CD4-positive, alpha-beta T cell treated with Interleukin-15 for 4 hours (primary cell): Measurements from ENCODE around the gene DISC1.
A peak's percentile ranks its signal among the peaks of the same experiment; 100 is the strongest.
"Not testable (repeated sequence)": the region's sequence is repeated elsewhere in the genome, so short reads cannot be mapped to it uniquely, and the experiment has no call there.

Experiments used
- DNase-seq: peaks from one replicate; pipeline ENCODE4 v3.0.0-alpha.2; 2020; ENCODE audit warnings: low spot score

Gene DISC1

GRCh38 chr1:231893400-231894102 is 267.0 kb downstream of the DISC1 start:
- no peak for DNase-seq

DNA sequence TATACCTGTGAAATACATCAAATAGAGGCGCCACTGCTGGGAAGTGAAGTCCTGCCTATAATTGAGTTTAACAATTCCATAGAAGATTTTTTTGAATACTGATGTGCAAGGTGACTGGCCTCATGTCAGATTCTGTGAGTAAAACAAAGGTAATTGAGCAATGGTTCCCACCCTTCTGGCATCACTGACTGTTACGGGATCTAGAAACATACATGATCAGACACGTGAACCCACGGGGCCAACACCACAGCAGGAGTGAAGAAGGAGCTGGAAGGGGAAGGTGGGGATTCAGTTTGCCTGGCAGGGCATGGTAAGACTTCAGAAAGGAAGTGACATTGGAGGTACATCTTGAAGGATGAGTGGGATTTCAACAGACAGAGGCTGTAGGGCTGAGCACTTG is 270.2 kb downstream of the DISC1 start:
- no peak for DNase-seq

DNA sequence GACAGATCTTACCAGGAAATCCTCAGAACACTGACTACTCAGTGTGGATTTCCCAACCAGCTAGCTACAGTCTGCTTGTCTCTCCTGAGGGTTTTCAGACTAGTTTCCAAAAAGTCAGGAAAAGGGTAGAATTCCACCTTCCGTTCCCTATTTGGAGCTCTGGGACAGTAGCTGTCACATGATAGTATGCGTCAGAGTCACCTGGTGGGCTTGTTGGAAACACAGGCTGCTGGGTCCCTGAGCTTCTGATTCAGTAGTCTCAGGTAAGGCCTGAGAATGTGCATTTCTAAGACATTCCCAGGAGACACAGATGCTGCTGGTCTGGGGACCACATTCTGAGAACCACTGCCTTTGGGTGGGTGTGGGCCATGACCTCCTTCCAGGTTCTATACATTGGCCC is 272.5 kb downstream of the DISC1 start:
- DNase-seq = no peak

DNA sequence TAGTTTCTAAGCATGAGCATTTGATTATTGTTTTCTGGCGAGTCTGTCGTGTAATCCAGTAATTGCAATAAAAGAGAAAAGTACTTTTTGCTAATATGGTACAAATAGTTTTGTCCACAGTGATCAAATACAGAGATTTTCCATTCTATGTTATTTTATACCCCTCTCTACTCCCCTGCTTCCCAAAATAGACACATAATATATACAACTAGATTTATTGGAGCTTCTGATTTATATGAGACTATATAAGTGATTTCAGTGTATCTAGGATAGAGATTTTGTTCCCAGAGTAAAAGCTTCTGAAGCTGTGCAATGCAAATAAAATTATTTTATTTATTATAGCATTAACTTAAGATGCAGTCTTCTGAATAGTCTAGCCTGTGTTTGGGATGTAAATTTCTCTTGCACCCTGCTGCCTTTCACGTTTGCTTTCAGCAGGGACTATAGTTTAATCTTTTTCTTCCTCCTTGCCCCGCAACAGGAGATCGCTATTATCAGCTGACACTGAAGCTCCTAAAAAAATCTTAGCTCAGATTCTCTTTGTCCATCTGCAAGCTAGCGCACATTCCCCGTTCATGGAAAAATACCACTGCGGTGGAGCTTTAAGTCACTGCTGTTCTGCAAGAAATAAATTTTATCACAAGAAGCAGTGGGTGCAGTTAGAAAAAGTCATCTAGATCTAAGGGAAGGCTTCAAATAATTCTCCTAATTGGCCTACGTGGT is 273.3 kb downstream of the DISC1 start:
- DNase-seq = no peak

GRCh38 chr1:231903586-231904081 is 277.0 kb downstream of the DISC1 start:
- DNase-seq = no peak

DNA sequence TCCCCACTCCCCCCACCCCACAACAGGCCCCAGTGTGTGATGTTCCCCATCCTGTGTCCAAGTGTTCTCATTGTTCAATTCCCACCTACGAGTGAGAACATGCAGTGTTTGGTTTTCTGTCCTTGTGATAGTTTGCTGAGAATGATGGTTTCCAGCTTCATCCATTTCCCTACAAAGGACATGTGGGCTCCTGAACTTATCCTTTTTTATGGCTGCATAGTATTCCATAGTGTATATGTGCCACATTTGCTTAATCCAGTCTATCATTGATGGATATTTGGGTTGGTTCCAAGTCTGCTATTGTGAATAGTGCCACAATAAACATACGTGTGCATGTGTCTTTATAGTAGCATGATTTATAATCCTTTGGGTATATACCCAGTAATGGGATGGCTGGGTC is 280.7 kb downstream of the DISC1 start:
- DNase-seq = not testable (repeated sequence)

DNA sequence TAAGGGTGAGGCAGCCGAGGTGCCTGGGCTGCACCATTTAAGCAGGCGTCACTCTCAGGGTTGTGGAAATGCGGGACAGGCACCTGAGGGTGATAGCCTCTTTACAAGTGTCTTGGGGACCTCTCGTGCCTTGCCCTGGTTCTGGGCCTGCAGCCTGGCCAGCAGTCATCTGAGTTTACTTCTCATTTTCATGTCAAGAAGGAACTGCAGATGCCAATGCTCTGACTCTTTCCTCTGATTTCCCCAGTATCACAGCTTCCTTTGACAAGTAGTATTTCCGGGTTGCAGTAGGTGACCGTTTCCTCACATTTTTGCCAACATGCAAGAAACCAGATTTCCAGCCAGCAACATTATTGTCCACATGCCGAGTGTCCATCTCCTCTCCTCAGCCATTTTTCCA is 286.9 kb downstream of the DISC1 start:
- DNase-seq = no peak

DNA sequence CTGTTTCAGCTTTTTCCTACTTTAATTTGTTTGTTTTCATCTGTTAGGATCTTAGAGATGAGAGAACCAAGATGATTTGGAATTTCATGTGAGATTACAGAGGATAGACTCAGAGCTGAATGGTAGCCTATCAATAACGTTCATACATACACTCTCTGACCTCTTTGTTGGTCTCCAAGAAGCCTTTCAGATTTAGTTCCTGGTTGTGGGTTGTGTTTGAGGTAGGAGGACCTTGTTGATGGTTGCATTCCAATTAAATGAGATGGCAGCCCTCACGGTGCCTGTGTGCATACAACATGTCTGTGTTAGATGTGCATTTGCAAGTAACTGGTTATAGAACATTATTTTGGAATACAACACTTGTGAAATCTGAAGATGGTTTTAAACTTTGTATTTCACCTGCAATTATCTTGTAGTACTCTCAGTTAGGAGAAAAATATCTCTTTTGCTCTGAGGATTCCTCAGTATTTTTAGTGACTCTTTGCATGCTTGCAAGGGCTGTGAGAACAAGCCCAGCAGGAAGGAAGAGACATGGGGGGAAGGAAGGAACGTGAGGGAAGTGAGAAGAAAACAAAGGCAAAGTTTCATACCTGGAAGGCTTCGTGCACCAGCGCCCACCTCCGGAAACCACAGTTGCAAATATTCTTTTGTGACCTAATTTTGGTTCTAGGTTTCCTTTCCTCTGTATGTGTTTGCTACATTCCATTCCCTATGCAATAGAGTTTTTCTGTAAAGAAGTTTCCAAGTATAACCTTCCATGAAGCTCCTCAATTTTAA is 291.8 kb downstream of the DISC1 start:
- peak; percentile 41 for DNase-seq

DNA sequence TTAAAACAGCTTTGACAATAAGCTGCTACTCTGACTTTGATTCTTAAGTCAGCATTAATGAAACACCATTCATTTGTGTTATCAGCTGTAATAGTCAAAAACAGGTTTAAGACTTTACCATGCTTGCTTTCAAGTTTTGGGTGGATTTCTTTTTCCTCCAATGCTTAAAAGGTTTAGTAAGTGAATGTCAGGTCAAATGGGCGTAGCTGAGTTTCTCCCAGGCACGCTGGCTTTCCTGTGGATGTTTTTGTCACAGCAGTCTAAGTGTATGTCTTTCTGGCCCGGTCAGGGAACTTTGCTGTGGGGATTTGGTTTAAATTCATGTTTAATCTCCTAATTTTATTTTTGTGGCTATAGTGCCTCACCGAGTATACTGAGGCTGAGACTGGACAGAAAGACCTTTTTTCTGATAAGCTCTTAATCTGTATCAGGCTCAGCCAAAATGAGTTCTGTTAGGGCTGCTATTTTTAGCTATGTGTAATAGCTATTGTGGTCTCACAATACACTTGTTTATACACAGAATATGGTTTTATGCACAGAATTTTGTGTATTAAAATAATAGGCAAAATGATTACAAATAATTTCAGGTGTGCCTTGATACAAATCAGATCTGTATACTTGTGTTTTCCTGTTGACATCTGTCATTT is 292.8 kb downstream of the DISC1 start:
- DNase-seq = no peak

DNA sequence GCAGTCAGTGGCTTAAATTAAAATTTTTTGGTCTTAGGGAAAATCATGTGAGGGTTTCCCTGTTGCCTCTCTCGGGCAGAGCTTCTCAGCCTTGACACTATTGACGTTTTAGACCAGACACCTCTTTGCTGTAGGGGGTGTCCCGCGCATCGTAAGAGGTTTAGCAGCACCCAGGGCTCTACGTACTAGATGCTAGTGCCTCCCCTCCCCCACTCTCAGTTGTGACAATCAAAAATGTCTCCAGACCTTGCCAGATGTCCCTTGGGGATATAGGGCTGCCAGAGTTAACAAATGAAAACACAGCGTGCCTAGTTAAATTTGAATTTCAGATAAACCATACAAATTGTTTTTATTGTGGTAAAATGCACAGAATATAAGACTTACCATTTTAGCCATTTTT is 293.3 kb downstream of the DISC1 start:
- no peak for DNase-seq

DNA sequence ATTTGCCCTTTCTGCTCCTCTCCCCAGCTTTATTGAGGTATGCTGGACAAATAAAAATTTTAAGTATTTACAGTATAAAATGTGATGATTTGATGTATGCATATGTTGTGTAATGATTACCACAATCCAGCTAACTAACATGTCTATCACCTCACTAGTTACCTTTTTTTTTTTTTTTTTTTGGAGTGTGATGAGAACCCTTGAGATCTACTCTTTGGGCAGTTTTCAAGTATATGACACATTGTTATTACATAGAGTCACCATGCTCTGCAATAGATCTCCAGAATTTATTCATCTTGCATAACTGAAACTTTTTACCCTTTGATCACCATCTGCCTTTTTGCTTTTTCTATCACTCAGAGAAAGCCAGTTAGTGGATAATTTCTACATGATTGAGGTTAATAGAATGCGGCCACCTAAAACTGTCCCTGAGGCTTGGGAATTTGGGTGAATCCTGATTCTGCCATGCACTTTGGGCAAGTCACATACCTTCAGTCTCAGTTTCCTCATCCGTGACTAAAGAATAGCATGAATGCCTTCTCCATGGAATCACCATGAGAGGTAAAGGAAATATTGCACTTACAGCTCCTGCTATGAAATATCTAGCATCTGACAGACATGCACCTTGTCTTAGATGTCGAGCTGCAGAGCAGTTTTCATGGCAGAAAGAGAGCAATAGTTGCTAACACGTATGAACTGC is 295.2 kb downstream of the DISC1 start:
- DNase-seq = no peak

DNA sequence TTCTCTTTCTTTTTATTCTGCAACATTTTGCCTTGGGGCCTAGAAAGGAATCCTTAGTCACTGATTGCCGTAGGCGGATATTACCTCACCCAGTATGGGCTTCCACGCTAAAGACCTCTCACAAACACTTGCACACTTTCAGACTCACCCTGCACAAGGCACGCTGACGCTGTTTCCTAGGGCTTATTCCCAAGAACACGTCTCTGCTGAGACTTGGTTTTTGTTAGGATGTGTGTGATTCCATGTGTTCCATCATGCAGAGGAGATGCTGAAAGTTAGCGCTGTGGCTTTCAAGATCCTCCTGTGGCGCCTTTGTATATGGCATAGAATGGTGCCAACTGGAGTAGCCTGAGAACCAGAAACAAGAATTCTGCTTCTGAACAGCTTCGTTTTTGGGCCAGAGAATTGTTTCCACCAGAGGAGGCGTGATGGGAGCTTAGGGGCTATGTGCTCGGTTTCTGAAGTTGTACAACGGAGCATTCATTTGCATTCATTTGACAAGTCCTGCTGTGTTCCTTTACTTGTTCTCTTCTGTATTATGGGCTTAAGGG is 297.0 kb downstream of the DISC1 start:
- no peak for DNase-seq

DNA sequence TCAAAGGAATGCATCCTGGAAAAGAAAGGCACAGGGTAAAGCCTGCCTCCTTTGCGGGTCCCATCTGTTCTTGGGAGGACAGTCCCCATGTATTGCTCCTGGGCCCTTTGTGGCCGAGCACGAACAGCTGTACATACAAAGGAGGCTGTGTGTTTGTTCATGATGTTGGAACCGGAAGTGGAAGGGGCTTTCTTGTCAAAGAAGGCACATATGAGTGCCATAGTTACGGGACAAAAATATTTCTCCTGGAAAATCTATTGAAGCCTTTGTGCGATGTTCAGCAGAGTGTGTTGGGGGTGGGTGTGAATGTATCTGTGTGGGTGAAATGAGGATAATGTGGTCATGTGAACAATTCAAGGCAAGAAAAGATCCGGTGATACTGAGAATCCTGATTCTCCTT is 297.6 kb downstream of the DISC1 start:
- no peak for DNase-seq

DNA sequence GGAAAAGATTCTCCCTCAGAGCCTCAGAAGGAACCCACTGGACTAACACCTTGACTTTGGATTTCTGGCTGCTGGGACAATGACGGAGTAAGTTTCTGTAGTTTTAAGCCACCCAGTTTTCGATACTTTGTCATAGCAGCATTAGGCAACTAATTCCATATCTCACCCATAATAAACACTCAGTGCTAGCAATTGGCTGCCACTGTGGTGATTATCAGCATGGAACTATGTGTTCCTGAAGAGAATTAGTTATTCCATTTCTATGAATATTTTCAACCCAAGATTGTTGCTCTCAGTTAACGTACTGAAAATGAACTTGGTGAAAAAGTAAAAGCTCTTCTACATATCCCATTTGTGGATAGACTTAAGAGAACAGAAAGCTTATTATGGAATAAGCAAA is 299.3 kb downstream of the DISC1 start:
- DNase-seq = no peak

- no peak for DNase-seq
These were observed 299.8 kb downstream of the DISC1 start for GRCh38 chr1:231926340-231926739.

DNA sequence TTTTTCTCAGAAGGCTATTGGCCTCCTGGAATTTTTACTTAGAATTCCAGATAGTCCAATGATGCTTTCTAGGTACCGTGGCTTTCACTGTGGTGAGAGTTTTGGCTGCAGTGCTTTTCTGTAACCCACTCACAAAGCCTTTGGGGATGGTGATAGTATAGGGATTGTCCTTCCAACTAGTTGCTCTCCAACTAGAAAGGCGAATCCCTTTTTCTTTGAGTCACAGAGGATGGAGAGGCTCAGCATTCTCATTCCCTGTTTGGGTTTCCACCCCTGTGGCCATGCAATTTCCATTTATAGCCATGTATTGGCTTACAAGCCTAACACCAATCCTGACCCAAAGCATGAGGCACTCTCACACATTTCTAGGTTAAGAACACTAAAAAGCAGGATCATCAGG is 300.3 kb downstream of the DISC1 start:
- no peak for DNase-seq

DNA sequence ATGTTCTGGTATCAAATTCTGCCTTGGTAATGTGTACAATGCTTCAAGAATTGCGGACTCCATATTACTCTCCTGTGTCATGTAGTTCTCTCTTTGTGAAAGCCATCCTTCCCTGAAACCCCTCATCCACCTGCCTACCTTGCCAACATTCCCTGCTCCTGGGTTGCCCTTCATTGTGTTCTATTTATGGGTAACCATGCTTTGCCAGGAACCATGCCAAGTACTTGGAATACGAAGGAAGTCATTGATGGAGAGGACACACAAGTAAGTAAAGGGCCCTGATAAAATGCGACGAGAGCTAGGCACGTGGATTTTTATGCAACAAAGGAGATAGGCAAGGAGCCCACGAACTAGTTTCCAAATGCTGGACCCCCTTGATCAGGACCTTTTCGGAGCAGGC is 300.8 kb downstream of the DISC1 start:
- DNase-seq = no peak

DNA sequence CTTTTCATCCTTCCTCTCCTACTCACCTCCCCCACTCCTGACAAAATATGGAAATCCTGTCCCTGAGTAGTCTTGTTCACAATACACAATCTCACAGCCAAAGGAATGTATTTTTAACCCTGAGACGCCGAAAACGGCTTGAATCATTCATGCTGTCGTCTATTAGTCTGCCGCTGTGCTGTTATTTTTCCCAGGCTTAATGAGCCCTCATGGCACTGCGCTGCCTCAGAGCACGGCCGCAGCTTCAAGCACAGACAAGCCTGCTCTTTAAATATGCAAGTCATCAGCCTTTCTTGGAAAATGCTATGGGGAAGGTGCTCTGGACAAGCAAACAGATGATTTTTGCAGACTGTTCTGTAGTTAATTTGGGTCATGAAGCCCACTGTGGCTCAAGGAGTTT is 302.7 kb downstream of the DISC1 start:
- DNase-seq = no peak

DNA sequence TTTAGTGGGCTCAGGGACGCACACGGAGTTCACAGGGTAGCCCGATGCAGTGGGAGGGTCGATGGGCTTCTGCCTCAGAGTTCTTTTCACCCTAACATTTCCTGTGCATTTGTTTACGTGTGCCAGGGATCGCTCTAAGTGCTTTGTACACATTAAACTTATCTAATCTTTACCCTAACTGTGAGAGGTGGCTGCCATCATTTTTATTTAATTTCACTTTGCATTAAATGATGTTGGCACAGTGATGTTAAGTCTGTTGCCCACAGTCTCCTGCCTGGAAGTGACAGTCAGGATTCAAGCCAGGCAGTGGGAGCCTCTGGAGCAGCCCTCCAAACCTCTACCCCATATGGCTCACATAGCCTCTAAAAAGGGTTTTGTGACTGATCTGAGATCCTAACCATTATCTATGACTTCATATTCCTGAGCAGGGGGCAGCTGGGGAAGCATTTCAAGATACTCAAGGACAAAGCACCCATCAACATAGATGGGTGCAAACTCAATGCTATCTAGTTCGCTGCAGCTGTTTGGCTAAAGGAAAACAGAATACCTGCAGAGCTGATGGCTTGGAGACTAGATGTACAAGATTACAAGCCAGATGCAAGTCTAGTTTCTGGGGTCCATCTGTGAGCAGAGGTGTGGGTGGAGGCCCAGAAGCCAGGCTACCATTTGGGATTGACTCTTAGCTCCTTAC is 303.8 kb downstream of the DISC1 start:
- no peak for DNase-seq

DNA sequence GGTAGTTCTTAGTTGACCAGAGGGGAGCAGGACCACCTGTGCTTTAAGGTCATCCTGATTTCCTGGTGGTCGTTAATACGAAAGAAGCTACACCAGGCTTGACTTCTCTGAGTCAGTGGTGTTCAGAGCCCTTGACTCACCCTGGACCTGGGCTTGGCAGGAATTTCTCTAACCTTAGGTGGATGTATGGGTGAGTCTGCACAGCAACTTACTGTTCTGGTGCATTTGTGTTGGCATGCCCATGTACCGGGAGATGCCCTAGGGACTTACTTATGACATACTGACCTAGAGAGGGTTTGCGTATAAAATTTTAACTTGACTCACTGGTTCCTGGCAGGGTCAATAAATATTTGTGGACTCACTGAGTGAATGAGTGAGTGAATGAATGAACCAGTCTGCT is 304.6 kb downstream of the DISC1 start:
- DNase-seq = no peak
